GM23248 (cell line): ENCODE data around the gene MCRS1.

Experiments
- EZH2 ChIP-seq: fragments of 200-600 bp; sonication (generic); IDR thresholded peaks from 2 replicates; pipeline ENCODE4 v1.6.1; 2018; ENCODE audit warnings: antibody characterized with exemption, mild to moderate bottlenecking; ENCODE audit not compliant: insufficient read depth, poor library complexity, severe bottlenecking
- EZH2phosphoT487 ChIP-seq: fragments of 200-600 bp; sonication (generic); IDR thresholded peaks from 2 replicates; pipeline ENCODE4 v1.6.1; 2018; ENCODE audit warnings: antibody characterized with exemption, moderate library complexity, mild to moderate bottlenecking, low read depth; ENCODE audit not compliant: insufficient read depth

- TF ChIP-seq EZH2 (no peak), EZH2phosphoT487 (no peak)
Measured at GRCh38 chr12:49584591-49584990, 16.6 kb upstream of the MCRS1 start.
